Pancreas (tissue), 10 donors: ENCODE results near the gene NHERF2. TPM values are rescaled to one million over a fixed set of nuclear protein-coding genes. Genes with fewer than 3 reads are reported as not detected.

Experiments
- ATAC-seq, 4 donors: fragments of 200-7000 bp; cut with Tn5 transposase; one replicate each; pipeline versions ENCODE4 v1.8.0 to v1.9.1; 2020; ENCODE audit warnings: mild to moderate bottlenecking in 4 of 4, moderate library complexity in 4 of 4
- DNase-seq, 6 donors: peaks; one replicate each; pipeline ENCODE4 v3.0.0-alpha.2; 2020
- FAIRE-seq: peaks from 2 replicates; lab custom pipeline; 2012; peaks lifted over from hg19 to GRCh38; lab: Jason Lieb, UNC
- H3K27ac ChIP-seq, 4 donors: fragments of 200-600 bp; sonication (generic); 1 replicate in 3 of 4; 2 replicates in 1 of 4; pipeline versions ENCODE4 v1.5.0 to v1.8.0; 2020
- H3K27me3 ChIP-seq, 4 donors: fragments of 200-600 bp; one replicate each; pipeline ENCODE4 v1.8.0; 2021
- H3K36me3 ChIP-seq, 3 donors: fragments of 200-600 bp; sonication (generic) in 1 of 3; one replicate each; pipeline versions ENCODE4 v1.5.0 to v1.8.0; 2020 to 2021
- H3K4me1 ChIP-seq, 3 donors: fragments of 200-600 bp; one replicate each; pipeline ENCODE4 v1.8.0; 2021
- H3K4me3 ChIP-seq, 4 donors: fragments of 200-600 bp; sonication (generic) in 2 of 4; one replicate each; pipeline versions ENCODE4 v1.5.0 to v1.8.0; 2020 to 2021
- H3K9me3 ChIP-seq, 4 donors: fragments of 200-600 bp; one replicate each; pipeline ENCODE4 v1.8.0; 2021
- CTCF ChIP-seq, 4 donors: fragments of 200-600 bp; sonication (generic) in 3 of 4; IDR thresholded peaks; one replicate each; pipeline versions ENCODE4 v1.5.0 to v1.8.0; 2021; ENCODE audit warnings: antibody characterized with exemption in 4 of 4
- WGBS, 2 donors: extraction: QIAGEN DNeasy Blood & Tissue Kit; methylation state at CpG; one replicate each; pipeline ENCODE4 v1.1.7; 2013; 5-methylcytosine and 5-hydroxymethylcytosine counted together
- intact Hi-C, 3 donors: fragments of 100-400 bp; cut with DNase I; formaldehyde crosslinking; loops; one replicate each; pipeline versions ENCODE4 v1.11.1 to v1.14.2; 2022
- polyA plus RNA-seq, 2 donors: library from polyadenylated mRNA; stranded (reverse); fragments of 200-250 nt; gene quantifications; one replicate each; pipeline ENCODE4 v1.2.3, GENCODE V29; 2013
- total RNA-seq, 6 donors: library from RNA; stranded (reverse); fragmentation: NEBNext Ultra II Directional in 4 of 6; extraction: Animal tissue kit (Norgen Biotek cat#: 25700) in 4 of 6; gene quantifications; one replicate each; pipeline versions ENCODE4 v1.2.1 to v1.2.4, GENCODE V29; 2021 to 2023
- donor health status: healthy with polysubstance abuse.
- donor health status: DM: no; HTN: no; CAD: no; lungs with moderate emphysema.
- donor health status: DM: no; HTN: no; CAD: no.
- donor health status: control.
- donor health status: control.
- donor health status: Bipolar disorder and iron deficiency.
- donor health status: DM: yes; HTN: yes; CAD: no.
- donor health status: DM: no; HTN: no; CAD: no.
- donor health status: DM: no; HTN: no; CAD: no.
- donor health status: DM: yes; HTN: yes; CAD: no.

The NHERF2 gene
- 10 to 100 TPM; 14.7 to 28.9 (median 23.0) TPM for total RNA-seq
- polyA plus RNA-seq: 100 to 1,000 TPM in 1 of 2 donors, 10 to 100 TPM in 1; 60.7 to 144 TPM

- WGBS, 2 donors: 7 to 9% methylated on average over 27 to 59 of the region's 59 CpGs
- no peak for TF ChIP-seq CTCF (IDR thresholded peaks at IDR 0.05)
- Histone ChIP-seq H3K4me1 (no peaks in the 10 kb centered on the region), H3K9me3 (no peaks in the 10 kb centered on the region), H3K4me3 (peak within 1 kb of the TSS; percentile 45 to 66 (median 58)), H3K27ac (no peak within 1 kb of the TSS), H3K27me3 (no peaks in the 10 kb centered on the region), H3K36me3 (no peaks in the 10 kb centered on the region)
- intact Hi-C loops: loop anchor here in 1 of 3 donors (5.0 kb wide), 1 partner anchor 116 kb away; no protein-coding TSS in a partner anchor
- DNase-seq: peak in 4 of 6 donors; percentile 46 to 82 (median 69)
- peak; percentile 28 to 58 (median 42) for ATAC-seq
- FAIRE-seq: no peak
Measured at GRCh38 chr16:2026461-2027023, at the start of gene NHERF2. Gene NHERF2 (plus strand): TSS chr16:2026902. CDS start chr16:2027006, 104 bp downstream.

- Histone ChIP-seq H3K9me3 (no peaks in the 10 kb centered on the region), H3K27me3 (no peaks in the 10 kb centered on the region), H3K27ac (no peak overlapping the region), H3K4me1 (peaks cover 0 to 20% (median 10%) of the 10 kb centered on the region in 3 donors), H3K4me3 (no peak overlapping the region), H3K36me3 (peaks cover 0 to 29% (median 14%) of the 10 kb centered on the region in 3 donors)
- ATAC-seq (no peak), FAIRE-seq (no peak), DNase-seq (peak in 2 of 6 donors; percentile 50 to 84)
- 90 to 95% methylated on average over 33 of the region's 33 CpGs for WGBS, 2 donors
- no peak for TF ChIP-seq CTCF (IDR thresholded peaks at IDR 0.05)
- intact Hi-C loops: no loop called here
Measured at GRCh38 chr16:1976951-1977874, 49.5 kb upstream of the NHERF2 start.

GRCh38 chr16:1977875-1978268 is 48.8 kb upstream of the NHERF2 start:
- ATAC-seq (no peak), FAIRE-seq (no peak), DNase-seq (peak in 1 of 6 donors; percentile 88)
- 93 to 97% methylated on average over 18 of the region's 18 CpGs for WGBS, 2 donors
- Histone ChIP-seq H3K27ac (no peak overlapping the region), H3K4me3 (no peak overlapping the region), H3K4me1 (peaks cover 0 to 15% (median 5%) of the 10 kb centered on the region in 3 donors), H3K9me3 (no peaks in the 10 kb centered on the region), H3K27me3 (no peaks in the 10 kb centered on the region), H3K36me3 (peaks cover 0 to 29% (median 14%) of the 10 kb centered on the region in 3 donors)
- TF ChIP-seq CTCF (IDR thresholded peaks at IDR 0.05): no peak
- intact Hi-C loops: no loop called here

GRCh38 chr16:1978476-1979120 is 48.1 kb upstream of the NHERF2 start:
- intact Hi-C loops: no loop called here
- ATAC-seq (no peak), FAIRE-seq (no peak), DNase-seq (peak in 2 of 6 donors; percentile 72 to 85)
- H3K36me3 ChIP-seq: peaks cover 0 to 29% (median 14%) of the 10 kb centered on the region in 3 donors
- H3K27ac ChIP-seq: peak overlapping the region in 2 of 4 donors; percentile 55 to 63
- TF ChIP-seq CTCF (IDR thresholded peaks at IDR 0.05): no peak
- H3K4me1 ChIP-seq: peaks cover 0 to 7% (median 4%) of the 10 kb centered on the region in 3 donors
- no peaks in the 10 kb centered on the region for H3K27me3 ChIP-seq
- 61 to 70% methylated on average over 37 of the region's 37 CpGs for WGBS, 2 donors
- peak overlapping the region; percentile 15 to 41 (median 29) for H3K4me3 ChIP-seq
- H3K9me3 ChIP-seq: no peaks in the 10 kb centered on the region
